AML-193 (cell line): ENCODE data around the gene GRIP1.

Source experiments
- DNase-seq, 2 experiments: peaks; one replicate each; lab custom pipeline; 2025; lab: John Stamatoyannopoulos, UW

The GRIP1 gene

DNA sequence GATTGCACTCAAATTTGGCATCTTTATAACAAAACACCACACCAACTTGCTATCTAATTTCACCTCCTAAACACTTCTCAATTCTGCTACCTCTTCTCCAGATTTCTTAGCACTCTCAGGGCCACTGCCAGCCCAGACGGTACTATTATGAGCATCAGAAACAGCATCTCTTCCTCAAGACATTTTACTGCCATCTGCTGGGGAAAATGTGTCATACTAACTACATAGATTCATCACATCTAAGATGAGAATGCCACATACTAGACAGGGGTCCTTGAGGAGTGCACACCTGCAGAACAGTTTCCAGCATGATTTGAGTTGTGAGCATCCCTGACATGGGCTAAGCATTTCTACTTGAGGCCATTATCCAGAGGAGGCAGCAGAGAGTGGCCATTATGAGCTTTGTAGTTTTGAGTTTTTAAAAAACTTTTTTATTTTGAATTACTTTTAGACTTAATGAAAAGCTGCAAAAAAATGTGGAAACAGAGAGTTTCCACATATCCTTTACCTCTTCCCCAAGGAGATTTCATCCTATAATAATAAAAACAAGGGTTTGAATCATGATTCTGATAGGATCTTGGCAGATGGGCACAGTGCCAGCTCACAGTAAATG, 15.1 kb upstream of the GRIP1 start:
- peak; percentile 50 to 72 for DNase-seq

DNA sequence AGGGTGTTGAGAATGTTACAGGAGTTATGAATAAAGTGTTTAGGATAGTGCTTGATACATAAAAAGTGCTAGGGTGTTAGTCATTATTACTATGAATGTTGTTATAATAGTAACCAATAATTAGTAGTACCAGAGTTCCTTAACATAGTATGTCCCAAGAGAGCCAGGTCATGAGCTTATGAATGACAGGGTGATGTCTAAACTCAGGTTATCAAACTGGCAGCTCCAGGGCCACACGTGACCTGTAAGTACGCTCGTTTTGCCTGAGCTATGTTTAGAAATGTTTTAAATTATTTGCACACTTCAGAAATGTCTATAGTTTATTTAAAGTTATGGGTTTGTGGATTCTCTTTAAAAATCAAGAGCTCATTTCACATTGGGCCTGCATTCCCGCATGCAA, 14.1 kb upstream of the GRIP1 start:
- DNase-seq: no peak

DNA sequence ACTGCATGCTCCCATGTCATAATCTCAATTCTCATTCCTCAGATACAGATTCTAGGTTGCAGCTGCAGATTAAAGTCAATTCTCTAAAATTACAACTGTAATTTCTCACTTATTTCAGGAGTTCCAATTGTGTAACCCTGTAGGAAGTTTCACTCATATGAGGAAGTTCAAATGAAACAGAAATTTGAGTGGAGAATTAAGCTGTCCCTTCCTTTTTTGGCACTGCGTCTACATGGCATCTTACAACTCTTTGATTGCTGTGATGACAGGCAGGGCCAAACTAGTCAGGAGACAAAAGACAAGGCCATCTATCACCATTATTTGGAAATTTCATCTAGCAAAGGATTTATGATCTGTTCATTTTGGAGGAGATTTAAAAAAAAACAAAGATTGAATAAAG, 13.3 kb upstream of the GRIP1 start:
- DNase-seq: peak; percentile 47 to 72

DNA sequence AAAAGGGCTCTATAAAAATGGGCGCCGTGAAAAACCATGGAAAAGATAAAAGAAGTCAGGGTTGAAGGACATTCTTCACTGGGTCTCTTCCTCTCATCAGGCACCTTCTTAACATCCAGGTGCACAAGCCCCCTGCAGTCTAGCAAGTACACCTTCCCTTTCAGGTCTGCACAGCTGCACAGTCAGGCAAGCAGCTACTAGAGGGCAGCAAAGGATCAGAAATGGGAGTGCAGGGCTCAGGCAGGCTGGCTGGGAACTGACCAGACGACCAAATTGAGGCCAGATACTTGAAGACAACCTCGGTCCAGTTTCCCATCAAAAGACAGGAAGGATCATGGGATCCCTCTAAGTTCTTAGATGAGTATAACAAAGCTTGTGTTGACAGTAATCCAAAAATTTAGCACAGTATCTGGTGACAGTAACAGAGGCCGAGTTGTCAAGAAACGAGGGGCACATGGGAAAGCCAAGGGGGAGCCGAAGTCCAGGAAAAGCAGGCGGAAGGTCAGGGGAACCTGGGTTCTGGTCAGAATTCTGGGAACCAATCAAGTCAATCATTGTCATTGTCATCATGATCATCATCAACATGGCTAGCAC, 10.1 kb upstream of the GRIP1 start:
- peak; percentile 25 to 50 for DNase-seq

DNA sequence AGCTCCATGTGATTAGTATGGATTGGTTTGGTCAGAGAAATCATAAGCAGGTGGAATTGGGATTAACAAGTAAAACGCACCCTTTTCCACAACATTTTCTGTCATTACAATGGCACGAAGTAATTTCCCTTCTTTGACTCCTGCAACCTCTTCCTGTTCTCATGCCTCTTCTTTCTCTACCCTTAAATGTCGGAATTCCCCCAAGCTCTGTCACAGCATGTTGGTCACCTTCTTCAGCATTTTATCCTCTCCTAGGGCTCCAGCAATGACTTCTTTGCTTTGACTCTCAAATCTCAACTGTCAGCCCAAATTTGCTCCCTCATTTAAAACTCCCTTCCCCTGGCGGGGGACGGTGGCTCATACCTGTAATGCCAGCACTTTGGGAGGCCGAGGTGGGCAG, 5.3 kb upstream of the GRIP1 start:
- DNase-seq: no peak

DNA sequence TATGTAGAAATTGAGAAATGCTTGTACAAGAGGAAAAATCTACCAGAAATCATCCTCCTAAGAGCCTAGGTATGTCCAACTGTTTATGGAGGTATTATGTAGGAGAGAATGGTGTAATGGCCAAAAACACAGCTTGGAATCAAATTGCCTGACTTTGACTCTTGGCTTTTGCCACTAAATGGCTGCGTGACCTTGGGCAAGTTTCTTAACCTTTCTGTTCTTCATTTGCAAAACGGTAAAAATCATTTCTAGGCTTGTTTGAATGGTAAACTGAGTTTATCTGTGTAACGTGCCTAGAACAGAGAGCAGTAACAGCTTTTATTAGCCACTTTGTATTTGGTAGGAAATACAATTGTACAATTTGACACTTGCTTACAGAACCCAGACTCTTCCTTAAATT, 4.9 kb upstream of the GRIP1 start:
- no peak for DNase-seq

DNA sequence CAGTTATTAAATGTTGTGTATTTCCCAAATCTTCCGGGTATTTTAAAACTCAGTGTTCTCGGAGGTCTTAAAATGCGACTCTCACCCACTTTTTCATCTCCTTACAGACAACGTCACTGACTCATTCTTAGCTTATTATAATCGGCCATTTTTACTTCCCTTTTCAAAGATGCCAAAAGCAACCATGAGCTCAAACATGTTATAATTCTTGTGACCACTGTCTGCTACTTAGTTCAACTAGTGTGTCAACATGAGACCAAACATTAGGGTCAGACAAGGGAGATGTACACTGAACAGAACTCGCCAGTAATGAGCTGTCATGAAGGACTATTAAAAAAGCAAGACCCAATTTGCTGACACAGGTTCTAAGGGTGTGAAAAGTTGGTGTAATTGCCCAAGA, 4.2 kb upstream of the GRIP1 start:
- no peak for DNase-seq

DNA sequence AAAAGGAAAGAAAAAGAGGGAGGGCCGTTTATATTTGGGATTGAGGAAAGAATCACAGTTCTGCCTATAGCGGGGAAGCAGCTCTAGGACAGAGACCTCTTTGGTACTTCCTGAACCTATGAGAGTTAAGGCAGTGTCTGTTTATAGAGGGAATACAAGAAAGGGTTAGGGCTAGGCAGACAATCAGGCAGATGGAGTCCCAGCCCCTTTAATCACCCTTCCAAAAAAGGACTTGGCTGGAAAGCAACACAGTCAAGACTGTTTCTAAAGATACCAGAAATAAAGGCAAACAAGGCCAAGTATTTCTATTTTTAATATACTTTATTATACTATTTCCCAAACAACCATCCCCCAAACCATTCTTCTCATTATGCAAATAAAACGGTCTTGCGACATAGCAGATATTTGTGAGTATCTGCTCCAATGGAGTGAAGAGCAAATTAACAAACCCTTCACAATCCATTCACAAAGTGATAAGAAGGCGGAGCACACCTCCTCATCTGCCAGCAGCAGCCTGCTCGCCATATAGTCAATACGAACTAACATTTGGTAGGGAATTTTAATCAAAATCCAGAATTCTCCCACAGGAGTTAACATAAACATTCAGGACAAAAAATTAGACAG, 697 bp upstream of the GRIP1 start:
- no peak for DNase-seq

DNA sequence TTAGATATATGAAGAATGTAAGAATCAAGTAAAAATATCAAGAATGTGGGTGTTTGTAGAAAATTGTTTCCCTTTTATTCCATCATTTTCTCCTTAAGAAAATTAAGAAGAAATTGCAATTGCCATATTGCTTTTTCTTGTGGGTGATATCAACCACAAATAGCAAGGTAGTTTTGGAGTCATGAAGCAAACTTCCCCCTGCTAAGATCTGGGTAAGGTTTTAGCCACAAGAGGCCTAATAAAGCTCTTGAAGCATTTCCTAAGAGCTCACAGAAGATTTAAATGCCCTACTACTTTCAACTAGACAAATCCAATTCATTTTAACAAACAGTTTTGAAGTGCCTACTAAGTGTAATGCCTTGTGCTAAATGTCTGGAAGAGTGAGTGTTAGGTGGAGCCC, 2.6 kb downstream of the GRIP1 start:
- no peak for DNase-seq

DNA sequence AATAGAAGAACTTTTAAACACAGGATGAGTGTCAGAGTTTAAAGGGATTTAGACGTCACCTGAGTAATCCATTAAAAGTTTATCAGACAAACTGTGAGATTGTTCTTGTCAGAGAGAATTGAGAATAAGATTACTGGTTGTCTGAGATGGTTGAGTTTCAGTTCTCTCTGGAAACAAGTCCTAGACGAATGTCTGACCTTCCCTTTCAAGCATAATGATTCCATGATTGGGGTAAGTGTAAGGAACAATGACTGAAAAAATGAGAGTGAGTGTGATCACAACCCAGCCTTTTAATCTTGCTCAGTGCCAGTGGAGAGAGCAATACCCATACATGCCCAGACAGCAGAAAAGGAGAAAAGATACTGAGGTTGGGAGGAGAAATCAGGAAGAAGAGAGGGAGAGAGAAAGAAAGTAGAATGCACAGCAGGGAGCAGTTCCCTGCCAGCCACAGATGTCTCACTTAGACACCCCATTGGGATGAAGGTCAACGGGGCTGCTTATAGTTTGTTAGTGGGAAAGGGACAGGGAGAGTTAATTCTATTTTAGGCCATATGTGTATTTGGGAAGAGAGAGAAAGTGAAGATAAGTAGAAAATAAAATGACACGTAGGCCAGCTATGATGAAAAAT, 4.3 kb downstream of the GRIP1 start:
- no peak for DNase-seq

DNA sequence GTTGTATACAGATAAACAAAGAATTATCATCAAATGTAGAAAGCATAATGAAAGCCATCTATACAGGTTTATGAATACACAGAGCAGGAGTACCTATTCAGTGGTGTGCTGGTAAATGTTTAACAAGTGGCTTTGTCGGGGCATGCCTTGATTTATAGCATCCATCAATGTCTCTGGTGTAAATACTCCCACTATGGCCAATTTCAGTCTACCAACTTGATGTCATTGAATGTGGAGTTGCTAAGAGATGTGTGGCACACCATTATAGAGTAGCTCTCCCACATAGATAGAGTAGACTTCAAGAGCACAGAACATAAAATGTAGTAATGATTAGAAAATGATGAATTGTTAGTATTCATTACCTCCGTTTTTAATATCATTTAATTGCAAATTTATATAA, 9.3 kb downstream of the GRIP1 start:
- DNase-seq: no peak

DNA sequence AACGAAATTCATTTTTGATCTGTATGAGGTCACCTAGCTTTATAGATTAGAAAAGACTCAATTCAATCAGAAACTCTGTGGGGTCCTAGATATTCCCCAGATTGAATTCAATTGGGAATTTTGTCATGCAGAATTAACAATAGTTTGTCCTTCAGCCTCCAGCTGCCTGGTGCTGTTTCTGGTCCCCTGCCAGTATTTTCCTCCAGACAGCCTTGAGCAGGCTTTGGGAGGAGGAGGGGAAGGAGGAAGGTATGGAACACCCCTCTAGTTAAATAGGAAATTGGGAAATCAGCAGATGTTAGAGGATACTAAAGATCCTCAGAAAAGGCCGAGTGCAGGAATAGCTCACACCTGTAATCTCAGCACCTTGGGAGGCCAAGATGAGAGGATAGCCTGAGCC, 10.6 kb downstream of the GRIP1 start:
- no peak for DNase-seq

DNA sequence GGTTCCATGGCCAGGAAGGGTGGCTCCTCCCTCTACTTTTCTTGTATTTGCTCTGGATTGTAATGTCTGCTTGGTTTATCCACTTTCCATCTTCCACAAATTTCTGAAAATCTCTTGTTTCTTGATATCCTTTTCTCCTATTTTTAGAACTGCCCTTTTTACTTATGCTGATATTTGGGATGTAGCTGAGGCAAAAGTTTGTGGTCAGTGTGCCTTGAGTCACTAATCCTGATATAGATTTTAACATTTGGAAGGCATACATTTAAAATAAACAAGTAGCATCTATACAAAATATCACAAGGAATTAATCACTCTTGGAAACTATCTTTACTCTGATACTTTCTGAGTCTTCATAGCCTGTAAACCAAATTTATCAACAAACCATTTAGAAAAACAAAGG, 11.0 kb downstream of the GRIP1 start:
- DNase-seq: no peak

DNA sequence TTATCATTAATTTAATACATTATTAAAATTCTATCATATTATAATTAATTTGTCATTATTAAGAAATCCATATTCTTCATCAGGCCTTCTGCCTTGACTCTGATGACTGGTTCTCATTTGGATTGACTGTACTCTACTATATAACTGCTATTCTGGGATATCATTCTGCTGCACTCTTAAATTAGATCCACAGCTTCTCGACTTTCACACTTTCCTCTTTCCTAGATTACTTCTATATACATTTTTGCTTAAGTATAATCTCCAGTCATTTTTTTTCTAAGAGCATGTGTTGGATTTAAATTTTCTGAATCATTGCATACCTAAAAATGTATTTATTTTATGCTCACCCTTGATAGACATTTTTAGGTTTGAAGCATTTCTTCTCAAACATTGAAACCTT, 12.4 kb downstream of the GRIP1 start:
- DNase-seq: no peak

DNA sequence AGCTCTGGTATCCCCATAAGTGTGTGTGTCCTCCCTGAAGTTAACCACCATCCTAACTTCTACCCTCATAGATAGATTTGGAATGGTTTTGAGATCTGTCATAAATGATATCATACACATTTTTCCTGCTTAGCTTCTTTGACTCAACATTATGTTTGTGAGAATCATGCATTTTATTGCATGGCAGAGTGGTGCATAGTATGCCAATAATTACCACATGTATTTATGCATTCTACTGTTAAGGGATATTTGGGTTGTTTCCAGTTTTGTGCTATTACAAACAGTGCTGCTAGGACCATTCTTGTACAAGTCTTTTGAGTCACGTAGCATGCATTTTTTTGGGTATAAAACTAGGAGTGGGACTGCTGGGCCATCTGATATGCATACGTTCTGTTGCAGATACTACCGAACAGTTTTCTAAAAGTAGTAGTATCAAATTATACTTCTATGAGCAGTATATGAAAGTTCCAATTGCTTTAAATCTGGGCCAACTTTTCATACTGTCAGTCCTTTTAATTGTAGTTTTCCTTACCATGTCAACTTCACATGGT, 13.4 kb downstream of the GRIP1 start:
- no peak for DNase-seq

DNA sequence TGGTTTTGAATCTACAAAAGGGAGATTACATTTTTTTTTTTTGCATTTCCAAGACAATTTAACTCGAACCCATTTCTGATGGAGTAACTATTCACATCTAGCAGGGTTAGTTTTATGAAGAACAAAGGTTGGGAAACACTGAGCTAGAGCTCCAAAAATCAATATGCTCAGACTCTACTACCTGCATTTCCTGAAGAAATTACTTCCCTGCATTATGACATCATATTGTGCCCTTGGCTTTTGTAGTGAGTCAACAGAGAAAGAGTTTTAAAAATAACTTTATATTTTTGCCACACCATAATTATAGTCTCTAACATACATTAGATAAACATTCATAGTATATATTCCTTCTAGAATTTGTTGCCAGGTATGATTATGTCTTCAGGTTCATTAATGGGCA, 14.8 kb downstream of the GRIP1 start:
- no peak for DNase-seq

DNA sequence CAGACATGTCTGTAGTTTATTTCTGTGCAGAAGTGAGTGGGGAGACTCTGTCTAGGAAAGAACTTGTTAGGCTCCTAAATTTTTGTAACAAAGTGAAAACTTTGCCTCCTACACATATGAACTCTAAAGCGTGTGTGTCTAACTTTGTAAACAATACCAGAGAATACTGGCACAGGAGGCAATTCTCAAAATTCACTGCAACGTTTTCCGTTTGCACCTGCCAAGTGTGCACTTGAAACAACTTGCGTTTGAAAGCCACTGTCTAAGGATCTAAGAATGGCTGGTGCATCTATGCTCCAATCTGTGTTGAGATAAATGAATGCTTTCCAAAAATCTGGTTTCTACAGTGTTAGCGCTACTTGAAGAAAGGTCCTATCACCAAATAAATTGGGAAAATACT, 15.3 kb downstream of the GRIP1 start:
- DNase-seq: no peak

DNA sequence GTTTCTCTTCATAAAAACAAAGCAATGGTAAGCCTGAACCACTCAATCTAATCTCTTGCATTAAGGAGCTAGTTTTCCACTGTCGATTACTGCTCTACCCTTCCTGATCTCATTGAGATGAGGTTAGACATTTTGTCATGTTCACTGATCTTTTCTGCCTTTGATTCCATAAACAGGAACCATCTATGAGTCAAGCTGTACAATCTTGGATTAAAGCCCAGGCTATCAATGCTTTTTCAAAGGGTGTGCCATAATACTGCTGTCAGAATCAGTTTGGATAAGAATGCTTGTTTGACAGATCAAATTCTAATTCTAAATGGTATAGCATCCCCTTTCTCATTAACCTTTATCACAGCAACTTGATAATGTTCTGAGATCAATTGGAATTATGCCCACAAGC, 16.1 kb downstream of the GRIP1 start:
- DNase-seq: no peak

DNA sequence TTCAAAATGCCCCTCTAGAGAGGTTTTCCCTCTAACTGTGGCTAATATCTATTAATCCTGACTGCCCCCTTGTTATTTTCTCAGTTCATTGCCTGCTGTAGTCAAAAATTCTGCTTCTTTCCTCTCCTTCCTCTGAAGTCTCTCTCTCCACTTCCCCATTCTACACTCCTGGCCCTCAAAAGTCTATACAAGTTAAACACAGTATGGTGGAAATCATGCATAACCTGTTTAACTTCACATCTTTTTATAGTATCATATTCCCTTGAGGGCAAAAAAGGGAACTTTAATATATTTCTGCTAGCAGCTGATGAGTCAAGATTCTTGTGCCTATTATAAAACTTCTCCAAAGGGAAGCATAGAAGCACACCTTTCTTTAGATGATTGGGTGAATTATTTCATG, 16.7 kb downstream of the GRIP1 start:
- no peak for DNase-seq

DNA sequence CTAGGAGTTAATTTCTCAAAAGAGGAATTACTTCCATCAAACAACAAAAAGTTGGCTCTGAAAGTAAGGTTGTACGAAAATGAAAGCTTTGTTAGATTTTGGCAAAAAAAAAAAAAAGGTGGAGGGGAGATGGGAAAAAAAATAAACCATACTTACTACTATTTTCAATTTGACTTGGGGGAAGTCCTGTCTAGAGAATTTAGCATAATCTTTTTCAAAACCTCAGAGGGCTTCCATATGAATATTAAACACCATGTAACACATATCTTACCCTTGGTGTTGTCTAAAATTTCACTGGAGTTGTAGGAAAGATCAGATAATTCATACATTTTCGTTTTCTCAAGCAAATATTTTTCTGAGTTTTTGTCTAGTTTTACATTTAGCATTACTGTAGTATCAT, 17.5 kb downstream of the GRIP1 start:
- no peak for DNase-seq

DNA sequence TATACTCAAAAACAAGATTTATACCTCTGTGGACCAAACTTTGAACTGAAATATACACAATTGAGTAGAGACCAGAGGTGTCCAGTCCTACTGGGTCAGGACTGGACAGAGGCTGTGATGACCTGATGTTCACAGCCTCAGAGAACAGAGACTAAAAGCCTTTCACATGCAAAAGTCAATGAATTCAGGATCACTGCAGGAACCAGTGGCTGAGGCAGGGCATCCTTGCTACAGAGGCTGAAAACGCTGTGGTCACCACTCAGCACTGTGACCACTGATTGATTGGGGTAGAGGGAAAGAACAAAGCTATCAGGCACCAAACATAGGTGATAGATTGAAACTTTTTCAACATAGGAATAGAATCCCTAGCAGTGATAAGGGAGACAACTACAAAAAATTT, 25.1 kb downstream of the GRIP1 start:
- DNase-seq: no peak

DNA sequence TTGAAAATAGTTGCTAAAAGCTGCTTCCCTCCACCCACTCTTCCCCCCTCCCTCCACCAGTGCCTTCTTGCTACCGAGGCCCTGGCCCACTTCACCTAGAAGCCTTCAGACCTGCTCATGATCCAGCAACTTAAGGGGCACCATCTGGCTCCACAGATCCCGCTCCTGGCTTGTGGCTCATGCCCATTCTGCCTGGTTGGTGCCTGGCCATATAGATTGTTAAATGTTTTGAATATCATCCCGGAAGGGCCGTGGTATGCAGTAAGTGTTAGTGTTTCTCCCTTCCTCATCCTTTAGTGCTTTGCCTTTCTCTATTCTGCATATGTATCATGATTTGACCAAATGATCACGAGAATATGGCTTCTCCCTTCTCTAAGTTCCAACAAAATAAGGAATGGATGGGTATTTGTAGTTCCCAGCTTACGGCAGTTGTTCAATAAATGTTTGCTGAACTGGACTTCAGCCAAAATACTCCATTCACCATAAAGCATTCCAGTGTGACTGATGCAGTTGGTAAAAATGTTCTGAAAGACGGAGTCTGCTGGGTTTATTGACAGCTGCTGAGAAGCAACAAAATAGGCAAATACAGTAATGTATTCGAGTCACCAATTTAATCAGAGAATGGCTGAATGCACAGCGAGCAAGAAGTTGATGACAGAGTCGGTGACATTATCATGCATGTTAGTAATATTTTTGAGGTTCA, 30.7 kb downstream of the GRIP1 start:
- no peak for DNase-seq
